ENCODE measurements around the gene IL17B.

Gene IL17B

DNA sequence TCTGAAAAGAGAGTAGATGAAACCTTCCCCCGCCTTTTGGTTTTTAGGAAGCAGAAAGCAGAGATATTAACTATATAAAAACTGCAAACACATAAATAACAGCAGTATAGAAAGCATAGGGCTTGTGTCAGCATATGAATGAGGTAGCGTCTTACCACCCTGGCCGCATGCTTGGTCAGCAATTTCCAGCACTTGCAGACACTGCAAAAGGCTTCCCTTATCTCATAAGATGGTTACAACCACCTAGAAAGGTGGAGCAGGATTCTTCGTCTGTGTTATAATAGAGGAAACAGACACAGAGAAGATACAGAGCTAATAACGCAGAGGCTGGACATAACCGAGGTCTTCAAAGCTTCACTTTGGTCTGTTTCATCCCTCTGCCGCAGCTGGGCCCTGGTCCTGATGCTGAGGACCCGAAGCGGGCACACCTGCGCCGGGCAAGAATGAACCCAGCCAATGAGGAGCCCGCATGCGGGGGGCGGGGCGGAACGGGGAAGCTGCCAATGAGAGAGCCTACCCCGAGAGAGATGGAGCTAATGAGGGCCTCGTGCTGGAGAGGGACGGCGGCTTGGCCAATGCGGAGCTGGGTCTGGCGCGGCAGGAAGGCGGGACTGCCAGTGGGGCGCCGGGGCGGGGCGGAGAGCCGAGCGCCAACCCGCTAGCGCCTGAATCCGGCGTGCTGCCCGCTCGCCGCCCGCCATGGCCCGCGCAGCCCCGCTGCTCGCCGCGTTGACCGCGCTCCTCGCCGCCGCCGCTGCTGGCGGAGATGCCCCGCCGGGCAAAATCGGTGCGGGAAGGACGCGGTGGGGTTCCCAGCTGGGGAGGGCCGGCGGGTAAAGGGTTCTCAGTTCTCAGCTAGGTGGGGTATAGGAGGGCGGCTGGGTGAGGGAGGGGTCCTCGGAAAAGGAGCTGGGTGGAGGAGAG lies 21.5 kb downstream of the IL17B start, which contains the start of gene PCYOX1L:
Gene PCYOX1L, plus strand, starts transcription at position 677 of the 924 bp plus-strand sequence. Its CDS starts 23 bp downstream, at position 700.
- DNase-seq (ENCODE audit: low read depth): peak; percentile 97

DNA sequence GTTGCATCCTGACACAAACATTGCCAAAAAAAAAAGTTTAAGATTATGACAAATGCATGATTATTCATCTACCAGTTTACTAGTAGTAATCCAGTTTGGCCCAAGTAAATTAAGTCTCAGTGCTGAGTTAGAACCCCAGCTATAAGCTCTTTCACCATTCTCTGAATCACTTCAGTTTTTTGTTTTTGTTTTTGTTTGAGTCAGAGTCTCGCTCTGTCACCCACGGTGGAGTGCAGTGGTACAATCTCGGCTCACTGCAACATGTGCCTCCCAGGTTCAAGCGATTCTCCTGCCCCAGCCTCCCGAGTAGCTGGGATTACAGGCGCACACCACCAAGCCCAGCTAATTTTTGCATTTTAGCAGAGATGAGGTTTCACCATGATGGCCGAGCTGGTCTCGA lies 22.7 kb downstream of the IL17B start:
- DNase-seq (ENCODE audit: low read depth): no peak

DNA sequence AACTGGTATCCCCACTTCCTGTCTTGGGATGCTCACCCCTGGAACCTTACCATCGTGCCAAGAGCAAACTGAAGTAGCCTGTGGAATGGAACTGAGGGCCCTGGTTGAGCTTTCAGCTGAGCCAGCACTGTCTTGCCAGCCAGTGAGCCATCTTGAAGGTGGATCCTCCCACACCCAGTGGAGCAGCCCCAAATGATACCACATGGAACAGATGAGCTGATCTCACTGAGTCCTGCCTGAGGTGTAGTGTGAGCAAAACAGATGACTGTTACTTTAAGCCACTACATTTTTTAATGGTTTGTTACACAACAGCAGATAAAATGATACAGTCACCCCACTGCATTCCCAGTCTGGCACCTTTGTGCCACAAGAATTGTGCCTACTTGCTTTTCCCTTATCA lies 23.4 kb downstream of the IL17B start:
- no peak for DNase-seq (ENCODE audit: low read depth)

DNA sequence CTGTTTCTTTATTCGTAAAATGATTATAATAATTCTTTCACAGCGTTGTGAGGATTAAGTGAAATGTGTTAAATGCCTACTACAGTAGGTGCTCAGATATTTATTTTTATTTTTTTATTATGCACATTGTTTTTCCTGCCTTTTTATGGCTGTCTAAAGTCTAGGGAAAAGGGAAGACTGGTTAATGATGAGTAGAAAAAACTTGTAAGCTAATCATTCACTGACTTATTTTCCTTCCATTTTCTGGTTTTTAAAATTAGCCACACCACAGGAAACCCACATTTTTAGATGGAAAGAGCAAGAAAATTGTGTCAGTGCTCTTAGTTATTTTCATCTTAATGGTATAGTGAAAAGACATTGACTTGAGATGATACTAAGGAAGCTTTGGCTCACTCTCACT lies 25.2 kb downstream of the IL17B start:
- DNase-seq (ENCODE audit: low read depth): no peak

DNA sequence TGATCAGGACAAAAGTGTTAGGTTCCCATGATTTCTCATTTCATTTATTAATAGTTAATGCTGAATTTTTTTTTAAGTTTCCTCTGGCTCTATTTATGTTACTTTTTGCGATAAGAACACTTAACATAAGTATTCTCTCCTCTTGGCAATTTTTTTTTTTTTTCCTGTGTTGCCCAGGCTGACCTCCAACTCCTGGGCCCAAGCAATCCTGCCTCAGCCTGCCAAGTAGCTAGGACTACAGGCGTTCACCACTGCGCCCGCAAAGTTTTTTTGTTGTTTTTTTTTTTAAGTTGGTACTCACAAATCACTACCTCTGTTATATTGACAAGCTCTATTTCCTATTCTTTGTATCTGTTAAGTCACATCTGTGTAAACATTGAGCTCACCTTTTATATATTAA lies 26.9 kb downstream of the IL17B start:
- DNase-seq (ENCODE audit: low read depth): no peak

DNA sequence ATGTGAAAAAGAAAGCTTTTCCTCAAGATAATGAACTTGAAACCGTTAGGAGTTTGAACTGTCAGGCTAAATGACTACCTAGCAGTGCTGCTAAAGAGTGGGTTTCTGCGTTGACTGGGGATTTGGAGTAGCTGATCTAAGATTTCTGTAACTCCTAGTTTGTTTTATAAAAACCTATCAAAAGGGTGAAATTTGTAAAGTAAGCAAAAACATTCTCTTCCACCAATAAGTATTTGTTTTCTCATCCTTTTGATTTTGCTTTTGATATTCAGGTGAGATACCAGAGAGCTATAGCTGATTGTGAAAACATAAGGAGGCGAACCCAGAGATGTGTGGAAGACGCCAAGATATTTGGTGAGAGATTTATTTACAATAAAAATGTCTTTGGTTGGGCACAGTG lies 29.7 kb downstream of the IL17B start:
- DNase-seq (ENCODE audit: low read depth): no peak

DNA sequence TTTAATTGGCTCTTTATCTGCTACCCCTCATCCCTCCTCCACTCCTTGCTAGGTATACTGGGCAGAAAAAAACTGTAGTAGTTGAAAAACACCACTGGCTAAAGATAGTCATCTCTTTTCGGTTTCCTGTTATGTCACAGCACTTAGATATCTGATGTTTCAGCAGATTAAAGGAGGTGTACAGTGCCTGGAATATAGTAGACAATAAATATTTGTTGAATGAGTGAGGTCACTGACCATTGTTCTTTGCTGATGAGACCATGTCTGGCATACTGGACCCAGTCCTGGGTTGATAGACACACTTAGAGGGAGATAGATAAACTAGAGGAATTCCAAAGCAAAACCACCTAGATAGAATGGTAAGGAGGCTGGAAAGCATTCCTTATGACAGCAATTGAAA lies 30.6 kb downstream of the IL17B start:
- no peak for DNase-seq (ENCODE audit: low read depth)

DNA sequence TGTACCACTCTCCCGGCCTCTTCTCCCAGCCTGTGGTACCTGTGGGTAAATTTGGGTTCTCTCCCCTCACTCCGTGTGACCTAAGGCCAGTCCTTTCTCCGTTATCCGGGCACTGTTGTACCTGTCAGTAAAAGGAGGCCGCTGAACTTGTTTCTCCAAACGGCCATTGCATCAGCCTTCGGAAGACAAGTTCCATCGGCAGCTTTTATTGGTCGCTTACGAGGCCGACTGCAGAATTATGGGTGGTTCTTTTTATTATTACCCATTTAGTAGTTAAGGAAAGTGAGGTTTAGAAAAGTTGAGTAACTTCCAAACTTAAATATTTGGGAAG lies 33.2 kb downstream of the IL17B start:
- DNase-seq (ENCODE audit: low read depth): no peak

DNA sequence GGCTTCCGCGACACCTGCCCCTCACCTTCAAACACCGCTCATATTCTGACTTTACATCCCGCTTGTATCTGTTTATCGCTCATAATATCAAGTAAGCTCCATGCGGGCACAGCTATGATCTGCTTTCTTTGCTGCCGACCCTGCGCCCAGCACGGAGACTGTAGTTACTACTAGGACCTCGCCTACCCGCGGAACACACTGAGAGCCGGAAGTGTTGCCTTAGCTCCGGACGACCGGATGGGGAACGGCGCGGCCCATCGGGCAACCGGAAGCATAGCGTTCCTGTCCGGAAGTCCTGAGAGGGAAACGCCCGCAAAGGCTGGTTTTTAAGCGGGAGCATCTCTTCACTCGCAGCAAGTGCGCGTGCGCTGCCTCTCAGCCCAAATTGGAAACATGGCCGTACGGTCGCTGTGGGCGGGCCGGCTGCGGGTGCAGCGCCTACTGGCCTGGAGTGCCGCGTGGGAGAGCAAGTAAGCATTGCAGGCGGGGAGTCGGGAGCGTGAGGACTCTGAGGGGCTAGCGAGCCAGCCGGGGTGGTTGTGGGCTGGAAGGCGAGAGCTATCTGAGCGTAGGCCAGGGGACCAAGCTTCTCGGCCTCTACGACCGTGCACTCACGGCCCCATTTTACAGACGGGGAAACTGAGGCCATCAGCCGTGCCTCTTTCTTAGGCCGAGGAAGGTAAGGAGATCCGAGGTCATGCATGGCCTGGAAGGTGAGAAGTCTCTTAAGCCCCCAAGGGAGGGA lies 33.8 kb downstream of the IL17B start, which contains the start of gene GRPEL2:
Gene GRPEL2, plus strand, starts transcription at position 353 of the 745 bp plus-strand sequence. Its CDS starts 41 bp downstream, at position 394.
- peak; percentile 76 for DNase-seq (ENCODE audit: low read depth)

DNA sequence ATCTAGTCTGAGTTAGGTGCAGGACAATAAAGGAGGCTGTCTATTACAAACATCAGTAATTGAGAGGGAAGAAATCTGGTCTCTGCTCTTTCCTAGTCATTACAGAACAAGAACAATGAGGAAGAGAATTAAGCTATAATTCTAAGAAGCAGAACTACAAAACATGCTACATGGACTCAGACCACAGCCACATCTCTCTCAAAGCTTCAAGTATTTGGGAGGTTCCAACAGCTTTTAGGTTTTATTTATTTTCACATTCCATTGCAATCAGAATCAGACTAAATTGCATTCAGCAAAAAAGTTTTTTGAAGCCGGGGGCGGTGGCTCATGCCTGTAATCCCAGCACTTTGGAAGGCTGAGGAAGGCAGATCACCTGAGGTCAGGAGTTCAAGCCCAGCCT lies 34.9 kb downstream of the IL17B start:
- DNase-seq (ENCODE audit: low read depth): no peak

DNA sequence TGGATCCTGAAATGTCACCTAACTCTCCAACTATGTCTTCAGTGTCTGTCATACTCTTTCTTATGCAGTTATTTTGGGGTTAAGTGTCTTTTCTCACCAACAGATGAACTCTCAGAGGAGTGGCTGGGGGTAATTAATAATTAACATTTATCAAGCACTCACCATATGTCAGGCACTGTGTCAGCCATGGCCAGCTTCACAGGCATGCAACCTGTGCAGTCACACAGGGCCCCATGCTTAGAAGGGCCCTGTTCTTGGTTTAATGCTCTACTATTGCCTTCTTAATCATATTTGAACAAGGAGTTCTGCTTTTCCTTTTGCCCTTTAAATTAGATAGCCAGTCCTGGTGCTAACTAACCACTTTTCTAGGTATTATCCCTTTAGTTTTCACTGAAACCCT lies 37.2 kb downstream of the IL17B start:
- DNase-seq (ENCODE audit: low read depth): no peak

DNA sequence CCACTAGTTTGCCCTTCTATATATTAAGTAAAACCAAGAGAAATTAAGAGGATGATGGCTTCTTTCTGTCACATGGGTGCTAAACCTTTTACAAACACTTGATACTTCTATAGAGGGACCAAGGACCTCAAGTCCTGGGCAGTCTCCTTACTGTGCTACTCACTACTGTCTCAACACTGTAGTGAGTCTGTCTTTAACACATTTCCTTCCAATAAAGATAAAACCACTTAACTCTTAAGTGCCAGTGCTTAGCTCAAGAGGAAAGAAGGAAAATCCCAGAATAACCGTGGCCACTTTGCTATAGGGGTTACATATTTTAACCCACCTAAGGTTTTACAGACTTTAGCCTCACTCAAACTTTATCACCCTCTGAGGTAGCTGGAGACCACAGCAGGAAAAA lies 38.2 kb downstream of the IL17B start:
- DNase-seq (ENCODE audit: low read depth): no peak

DNA sequence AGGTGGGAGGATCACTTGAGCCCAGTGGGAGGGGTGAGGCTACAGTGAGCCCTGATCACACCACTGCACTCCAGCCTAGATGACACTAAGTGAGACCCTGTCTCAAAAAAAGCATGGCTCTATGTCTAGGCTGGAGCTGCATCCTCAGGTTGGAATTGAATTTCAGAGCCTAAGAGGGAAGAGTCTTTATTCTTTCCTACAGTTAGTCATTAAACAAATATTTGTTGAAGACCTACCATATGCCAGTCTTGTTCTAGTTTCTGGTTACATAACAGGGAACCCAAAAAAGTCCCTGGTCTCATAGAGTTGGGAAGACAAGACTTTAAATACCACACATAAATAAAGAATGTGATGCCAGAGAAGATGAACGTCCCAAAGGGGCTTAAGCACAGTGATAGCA lies 40.7 kb downstream of the IL17B start:
- no peak for DNase-seq (ENCODE audit: low read depth)

DNA sequence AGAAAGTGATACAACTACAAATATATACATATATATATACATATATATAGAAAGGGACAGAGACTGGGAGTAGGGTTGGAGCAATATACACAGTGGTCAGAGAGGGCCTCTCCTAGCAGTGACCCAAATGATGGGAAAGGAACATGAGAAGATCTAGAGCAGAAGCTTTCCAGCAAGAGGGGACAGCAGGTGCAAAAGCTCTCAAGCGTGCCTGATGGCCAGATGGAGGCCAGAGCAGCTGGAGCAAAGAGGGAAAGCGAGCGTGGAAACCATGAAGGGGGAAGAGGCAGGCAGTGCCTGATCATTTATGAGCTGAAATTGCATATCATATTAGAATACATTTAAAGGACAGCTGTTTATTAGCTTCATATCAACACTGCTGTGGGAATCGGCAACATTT lies 41.4 kb downstream of the IL17B start:
- no peak for DNase-seq (ENCODE audit: low read depth)

DNA sequence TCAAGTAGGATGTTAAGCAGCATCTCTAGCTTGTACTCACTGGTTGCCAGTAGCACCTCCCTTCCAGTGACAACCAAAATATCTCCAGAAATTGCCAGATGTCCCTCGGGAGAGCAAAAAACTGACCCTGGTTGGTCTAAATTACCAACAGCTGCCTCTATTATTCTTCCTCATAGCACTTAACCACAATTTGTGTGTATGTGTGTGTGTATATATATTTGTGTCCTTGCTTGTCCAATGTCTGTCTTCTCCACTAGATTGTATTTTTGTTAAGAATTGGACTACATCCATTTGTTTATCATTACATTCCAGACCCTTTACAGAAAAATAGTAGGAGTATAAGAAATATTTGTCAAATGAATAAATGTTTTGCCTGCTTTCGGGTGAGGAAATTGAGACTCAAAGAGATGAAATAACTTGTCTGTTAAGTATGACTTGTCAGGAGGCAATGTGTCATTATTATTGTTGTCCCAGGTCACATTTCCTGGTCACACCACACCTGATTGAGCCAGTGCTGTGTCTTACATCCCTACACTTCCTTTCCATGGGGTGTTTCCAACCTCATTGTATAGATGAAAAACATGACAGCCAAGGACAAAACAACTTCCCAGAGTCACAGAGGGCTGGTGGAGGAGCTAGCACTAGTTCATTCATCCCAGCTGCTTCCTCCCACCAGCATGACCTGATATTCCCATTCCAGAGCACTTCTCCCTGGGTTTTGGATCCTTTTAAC lies 45.2 kb downstream of the IL17B start:
- no peak for DNase-seq (ENCODE audit: low read depth)

DNA sequence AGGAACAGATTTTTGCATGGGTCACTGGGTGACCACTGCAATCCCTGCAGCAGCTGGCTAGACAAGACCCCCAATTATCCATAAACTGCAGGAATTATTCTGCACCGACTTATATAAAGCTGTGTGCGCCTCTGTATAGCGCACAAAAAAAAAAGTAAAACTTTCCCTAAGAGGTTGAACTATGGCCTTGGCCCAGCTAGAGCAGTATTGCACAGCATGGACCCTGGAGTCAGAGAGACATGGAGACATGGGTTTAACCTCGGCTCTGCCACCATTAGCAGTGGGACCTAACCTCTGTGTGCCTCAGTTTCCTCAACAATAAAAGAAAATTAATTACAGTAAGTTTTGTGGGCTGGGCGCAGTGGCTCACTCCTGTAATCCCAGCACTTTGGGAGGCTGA lies 50.9 kb downstream of the IL17B start:
- no peak for DNase-seq (ENCODE audit: low read depth)

DNA sequence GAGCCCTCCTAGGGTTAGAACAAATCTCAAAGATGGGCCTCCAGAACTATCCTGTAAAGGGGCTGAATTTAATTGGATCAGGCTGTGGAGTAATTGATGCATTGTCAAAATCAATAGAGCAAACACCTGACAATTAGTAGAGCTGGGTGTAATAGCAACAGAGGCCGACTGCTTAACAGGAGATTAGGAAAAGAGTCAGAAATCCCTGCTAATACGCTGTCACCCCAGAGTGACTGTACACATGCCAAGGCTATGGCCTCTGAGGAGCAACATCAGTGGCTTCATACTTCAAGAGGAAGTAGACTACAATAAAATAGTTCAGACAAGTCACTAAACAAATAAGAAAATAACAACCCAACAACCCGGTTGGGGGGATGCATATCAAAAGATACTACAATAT lies 52.5 kb downstream of the IL17B start:
- DNase-seq (ENCODE audit: low read depth): no peak

DNA sequence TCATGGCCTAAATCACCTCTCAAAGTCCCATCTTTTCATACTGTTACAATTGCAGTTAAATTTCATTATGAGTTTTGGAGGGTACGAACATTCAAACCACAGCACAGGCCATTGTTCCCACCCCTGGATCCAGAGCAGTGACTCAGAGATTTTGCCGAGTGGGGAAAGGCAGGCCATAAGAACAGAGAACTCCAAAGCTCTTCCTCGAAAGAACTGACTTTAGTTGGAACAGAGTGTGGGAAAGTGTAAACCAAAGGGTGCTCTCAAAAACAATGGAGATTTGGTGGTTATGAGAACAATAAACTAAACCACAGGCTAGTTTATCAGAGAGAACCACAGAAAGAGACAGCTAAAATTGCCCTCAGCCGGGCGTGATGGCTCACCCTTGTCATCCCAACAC lies 53.2 kb downstream of the IL17B start:
- DNase-seq (ENCODE audit: low read depth): no peak

DNA sequence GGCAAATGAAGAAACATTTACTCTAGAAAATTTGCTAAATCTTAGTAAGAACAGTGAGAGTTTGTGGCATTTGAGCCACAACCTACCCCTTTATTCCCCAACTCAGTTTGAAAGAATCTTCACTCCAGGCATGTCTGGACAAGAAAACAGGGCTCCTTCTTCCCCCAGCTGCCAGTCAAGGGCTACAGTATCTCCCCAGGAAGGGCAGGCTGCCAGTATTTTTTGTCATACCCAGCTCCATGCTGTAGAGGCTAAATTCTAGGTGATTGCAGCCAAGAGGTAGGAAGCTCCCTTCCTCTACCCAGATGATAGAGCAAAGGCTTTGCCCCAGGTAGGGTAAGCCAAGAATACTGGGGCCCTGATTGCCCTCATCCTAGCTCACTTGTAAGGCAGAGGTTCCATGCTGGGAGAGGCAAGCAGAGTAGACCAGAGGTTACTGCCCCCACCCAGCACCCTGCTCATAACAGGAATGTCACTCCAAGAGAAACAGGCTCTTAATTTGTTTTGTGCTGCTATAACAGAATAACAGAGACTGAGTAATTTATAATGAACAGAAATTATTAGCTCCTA lies 53.8 kb downstream of the IL17B start:
- no peak for DNase-seq (ENCODE audit: low read depth)

DNA sequence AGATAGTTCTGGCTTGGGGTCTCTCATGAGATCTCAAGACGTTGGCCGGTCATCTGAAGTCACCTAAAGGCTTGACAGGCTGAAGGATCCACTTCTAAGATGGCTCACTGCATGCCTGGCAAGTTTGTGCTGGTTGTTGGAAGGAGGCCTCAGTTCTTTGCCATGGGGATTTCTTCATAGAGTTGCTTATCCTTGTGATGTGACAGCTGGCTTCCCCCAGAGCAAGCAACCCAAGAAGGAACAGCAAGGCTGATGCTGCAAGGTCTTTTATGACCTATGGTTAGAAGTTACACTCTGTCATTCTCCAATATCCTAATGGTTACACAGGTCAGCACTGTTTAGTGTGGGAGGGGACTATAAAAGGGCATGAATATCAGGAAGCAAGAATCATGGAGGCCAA lies 54.5 kb downstream of the IL17B start:
- DNase-seq (ENCODE audit: low read depth): no peak

All from stimulated activated CD8-positive, alpha-beta memory T cell treated with anti-CD3 and anti-CD28 coated beads, Interleukin-12 subunit alpha, Interleukin-12 subunit beta, amount 100 ng/mL, for 1 hour (primary cell).